GM15510 (cell line): Measurements from ENCODE around the gene IRF4.

Experiments used
- POLR2A ChIP-seq: IDR thresholded peaks from 3 replicates; pipeline ENCODE4 v1.6.1; 2011; ENCODE audit warnings: borderline replicate concordance; ENCODE audit not compliant: insufficient read length; ENCODE audit errors: extremely low read depth

The IRF4 gene

GRCh38 chr6:367891-368630, 23.5 kb upstream of the IRF4 start:
- no peak for TF ChIP-seq POLR2A

GRCh38 chr6:369559-370431, 21.8 kb upstream of the IRF4 start:
- TF ChIP-seq POLR2A = no peak

- TF ChIP-seq POLR2A = no peak
These were observed 21.0 kb upstream of the IRF4 start for GRCh38 chr6:370555-370954.

GRCh38 chr6:372336-372911, 19.1 kb upstream of the IRF4 start:
- no peak for TF ChIP-seq POLR2A

GRCh38 chr6:373031-373430, 18.5 kb upstream of the IRF4 start:
- no peak for TF ChIP-seq POLR2A

DNA sequence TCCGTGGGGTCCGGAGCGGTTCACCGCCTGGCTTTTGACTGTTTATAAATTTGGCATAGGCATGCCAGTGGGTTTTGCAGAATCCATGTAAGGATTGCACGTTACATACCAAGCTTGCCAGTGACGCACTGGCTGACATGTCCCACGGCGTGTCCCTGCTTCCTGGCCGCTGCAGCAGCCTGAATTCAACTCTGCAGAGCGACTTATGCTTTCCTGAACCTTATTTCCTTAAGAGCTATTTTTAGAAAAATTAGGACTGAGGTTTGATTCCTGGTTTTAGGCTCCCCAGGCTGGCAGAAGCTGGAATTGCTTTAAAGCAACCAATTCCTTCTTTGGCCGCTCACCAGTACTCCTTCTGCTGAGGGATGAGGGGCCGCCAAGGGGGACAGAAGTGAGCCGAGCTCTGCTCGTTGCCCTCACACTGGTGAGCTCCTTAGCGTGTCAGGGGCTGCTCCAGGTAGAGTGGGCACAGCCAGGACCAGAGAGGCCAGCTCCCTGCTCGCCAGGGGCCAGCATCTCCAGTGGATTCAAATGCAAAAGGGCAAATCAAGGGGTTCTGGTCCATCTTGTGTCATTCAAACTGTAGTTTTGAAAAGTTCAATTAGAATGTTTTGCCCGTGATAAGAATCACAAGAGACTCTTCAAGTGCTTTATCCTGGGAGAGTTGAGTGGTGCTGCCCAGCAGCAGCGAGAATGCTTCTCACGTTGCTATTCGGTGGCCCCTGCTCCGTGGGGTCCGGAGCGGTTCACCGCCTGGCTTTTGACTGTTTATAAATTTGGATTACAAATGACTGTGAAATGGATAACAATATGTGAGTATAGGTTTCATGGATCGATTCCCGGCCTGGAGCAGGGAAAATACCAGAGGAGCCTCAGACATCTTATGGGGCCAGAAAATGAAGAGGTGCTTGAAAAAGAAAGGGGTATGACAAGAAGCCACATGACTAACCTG, 17.5 kb upstream of the IRF4 start:
- TF ChIP-seq POLR2A = no peak

DNA sequence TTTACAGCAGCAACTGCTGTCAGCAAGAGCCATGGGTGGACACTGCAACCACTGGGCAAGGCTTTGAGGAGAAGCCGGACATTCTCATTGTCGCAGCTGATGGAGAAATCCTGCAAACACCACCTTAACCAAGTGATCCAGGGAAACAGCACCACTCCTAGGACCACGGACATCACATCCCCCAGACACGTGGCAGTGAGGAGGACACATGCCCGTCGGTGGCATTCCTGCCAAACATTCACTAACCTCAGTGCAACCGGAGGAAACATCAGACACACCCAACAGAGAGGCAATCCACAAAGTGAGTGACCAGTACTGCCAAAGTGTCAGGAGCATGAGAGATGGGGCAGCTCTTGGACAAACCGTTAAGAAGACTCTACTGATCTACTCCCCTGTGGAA, 16.6 kb upstream of the IRF4 start:
- TF ChIP-seq POLR2A = no peak

DNA sequence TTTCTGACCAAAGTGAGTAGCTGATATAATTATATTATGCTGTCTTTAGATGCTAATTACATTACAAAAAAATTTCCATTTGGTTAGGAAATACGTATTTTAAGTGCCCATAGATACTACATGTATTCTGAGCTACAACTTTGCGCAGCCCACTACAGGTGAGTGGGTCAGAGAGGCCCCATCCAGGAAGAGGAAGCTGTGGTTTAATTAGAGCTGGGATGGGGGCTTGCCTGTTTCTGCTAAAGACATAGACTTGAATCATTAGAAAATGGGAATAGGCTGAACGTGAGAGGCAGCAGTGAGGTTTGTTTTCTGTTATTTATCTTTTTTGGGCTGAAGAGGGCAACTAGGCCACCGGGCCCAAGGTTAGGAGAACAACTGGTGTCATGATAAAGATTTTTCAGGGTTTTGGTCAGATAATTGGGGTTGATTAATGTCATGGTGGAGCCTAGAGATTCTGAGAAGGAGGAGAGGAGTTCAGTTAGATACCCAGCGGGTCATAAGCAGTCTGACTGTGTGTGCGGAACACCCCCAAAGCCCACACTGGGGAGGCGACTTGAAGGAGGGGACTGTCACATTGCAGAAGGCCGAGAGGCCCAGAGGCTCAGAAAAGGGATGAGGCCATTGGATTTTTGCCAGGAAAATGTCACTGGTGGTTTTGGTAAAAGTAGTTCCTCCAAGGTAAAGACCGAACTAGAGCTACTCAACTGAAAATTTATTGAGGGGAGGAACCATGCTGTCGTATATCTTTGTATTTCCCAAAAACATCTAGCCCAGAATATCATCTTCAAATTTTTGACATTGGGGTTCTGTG, 14.5 kb upstream of the IRF4 start:
- TF ChIP-seq POLR2A = no peak

DNA sequence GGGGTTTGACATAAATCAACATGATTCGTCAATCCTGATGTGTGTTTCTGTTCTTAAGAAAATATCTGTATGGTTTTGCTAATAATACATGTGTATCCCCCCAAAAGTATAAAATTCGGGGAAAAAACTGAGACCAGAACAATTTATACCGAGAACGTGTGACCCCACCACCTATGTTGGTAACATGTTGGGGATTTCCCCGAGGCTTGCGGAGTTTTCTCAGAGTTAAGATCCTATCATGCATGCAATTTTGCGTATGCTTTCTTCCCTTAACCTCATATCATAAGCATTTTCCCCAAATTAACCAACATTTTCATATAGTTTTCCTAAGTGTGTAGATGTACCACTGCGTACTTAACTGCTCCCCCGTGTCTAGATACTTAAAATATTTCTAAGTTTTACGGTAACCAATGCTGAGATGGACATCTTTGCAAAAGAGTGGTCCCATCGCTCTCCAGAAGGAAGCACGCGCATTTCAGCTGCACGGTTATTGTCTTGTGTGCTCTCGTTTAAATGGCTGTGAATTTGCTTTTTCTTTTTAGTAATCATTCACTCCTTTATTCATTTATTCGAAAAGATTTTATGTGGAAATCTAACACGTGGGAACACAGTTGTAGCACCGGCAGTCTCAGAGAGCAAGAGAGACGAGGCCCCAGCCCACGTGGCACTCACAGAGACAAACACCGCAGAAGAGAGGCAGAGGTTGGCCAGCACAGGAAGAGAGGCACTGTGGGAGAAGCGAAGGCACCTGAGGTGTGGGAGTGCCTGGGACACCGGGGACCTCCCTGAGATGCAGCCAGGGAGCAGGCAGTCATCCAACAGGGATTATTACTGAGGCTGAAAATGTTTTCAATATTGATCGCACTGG, 13.2 kb upstream of the IRF4 start:
- TF ChIP-seq POLR2A = no peak

DNA sequence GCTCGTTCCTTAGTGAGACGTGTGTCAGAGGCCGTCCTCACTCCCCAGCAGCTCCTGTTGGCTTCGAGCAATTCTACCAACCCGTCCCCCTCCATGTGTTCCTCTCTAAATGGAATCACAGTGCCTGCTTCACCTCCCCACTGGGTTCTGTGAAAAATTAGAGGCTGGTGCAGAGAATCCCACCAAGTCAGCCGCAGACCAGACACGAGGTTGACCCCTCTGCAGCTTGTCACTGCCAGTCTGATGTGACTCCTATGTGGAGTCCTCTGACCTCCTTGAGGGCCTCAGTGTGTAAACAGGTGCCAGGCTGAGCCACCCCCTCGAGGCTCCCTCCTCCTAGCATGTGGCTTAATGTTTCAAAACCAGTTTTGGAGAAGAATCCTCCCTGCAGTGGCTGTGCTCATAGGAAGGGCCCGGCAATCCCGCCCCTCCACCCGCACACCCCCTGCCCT, 12.6 kb upstream of the IRF4 start:
- TF ChIP-seq POLR2A = no peak

DNA sequence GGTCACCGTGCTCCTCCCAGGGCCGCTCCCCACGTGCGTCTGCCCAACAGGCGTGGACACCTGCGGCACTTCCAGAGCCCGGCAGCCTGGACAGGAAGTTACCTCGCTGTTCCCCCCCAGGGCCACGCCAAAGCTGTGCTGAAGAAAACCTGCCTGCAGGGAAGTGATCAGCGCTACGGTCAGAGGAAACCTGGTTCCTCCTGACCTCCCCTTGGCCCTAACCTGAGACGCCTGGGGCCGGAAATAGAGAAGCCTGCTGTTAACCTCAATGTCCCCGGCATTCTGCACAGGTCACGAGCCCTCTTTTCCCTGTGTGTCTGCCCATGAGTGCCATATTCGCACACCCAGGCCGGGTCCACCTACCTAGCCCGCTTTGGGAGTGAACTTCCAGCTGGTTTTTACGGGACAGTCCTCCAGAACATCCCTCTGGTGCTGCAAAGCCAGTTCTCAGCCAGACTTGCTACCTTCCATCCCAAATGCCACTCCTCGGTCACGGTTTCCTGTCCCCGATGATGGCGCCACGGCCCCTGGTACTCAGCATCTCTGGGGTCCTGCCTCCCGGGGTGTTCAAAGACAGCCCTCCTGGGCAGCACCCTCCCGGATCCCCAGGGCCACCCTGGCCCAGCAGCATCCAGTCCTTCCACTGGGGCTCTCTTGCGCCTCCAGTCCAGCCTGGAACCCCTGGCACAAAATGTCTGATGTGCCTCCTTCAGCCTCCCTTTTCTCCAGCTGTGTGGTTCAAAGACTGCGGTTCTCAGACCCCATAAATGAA, 12.0 kb upstream of the IRF4 start:
- no peak for TF ChIP-seq POLR2A
